Fibroblast of skin of abdomen (primary cell): ENCODE data around the gene SH3RF2.
"Not testable (repeated sequence)": the region's sequence is repeated elsewhere in the genome, so short reads cannot be mapped to it uniquely, and the experiment has no call there.

Experiments used
- DNase-seq: peaks from one replicate; pipeline ENCODE4 v3.0.0-alpha.2; 2013

SH3RF2 gene

DNA sequence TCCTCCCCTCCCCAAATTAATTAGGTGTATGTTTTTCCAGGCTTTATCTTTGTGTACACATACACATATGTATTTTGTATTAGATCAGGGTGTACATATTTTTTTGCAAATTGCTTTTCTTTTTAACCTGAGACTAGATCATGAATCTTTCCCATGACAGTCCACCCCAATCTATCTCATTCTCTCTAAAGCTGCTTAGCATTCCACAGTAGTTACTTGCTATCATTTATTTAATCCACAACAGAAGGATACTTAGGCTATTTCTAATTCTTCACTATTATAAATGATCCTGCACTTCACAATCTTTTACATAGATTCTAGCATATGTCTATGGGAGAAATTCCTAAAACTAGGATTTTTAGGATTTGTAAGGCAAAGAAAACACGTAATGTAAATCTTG is 43.9 kb downstream of the SH3RF2 start:
- peak; percentile 58 for DNase-seq

DNA sequence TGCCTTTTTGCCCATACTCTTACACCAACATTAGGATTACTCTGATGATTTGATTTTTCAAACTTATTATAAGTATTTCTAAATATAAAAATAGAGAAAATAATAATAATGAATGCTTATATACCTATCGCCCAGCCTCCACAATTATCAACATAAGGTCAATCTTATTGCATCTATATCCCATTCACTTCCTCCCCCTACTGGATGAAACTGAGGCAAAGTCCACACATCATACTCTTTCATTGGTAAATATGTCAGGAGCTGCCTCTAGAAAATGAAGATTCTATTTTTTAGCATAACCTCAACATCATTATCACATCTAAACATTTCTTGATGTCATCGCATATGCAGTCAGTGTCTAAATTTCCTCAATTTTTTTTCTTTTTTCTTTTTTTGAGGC is 44.3 kb downstream of the SH3RF2 start:
- no peak for DNase-seq

DNA sequence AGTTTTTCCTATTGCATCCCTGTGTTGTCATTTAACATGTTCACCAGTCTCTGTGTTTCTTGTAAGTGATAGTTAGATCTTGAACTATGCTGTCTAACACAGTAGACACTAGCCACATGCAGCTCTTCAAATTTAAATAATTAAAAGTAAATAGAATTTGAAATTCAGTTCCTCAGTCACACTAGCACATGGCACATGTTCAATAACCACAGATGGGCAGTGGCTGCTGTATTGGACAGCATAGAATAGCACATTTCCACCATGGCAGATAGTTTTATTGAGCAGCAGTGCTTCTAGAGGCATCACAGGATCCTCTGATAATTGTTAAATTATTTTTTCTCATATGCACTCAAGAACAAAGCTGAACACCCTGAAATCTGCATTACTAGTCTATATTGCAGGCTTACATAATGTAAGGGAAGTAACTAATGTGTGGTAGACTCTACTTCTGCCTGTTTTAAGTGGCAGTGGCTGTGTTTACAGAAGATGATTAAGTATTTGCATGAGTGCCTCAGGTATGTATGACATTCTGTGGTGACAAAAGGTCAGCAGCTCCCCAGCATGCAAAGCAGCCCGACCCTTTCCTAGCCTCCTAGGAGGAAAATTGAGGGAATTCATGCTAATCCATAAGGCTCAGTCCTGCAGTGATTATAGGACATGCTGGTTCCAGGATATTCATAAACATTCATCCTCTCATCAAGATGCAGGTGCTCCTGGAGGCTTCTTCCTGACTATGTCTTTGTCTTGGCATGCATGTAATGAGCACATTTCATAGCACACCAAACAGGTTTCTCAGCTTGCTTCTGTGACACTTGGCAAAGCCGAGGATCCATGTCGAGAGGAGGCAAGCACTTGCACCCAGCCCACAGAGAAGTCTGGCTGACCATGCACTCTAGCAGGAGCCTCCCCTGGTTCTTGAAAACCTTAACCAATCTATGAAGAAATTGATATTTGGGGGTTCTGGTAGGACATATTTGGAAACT is 45.5 kb downstream of the SH3RF2 start:
- no peak for DNase-seq

DNA sequence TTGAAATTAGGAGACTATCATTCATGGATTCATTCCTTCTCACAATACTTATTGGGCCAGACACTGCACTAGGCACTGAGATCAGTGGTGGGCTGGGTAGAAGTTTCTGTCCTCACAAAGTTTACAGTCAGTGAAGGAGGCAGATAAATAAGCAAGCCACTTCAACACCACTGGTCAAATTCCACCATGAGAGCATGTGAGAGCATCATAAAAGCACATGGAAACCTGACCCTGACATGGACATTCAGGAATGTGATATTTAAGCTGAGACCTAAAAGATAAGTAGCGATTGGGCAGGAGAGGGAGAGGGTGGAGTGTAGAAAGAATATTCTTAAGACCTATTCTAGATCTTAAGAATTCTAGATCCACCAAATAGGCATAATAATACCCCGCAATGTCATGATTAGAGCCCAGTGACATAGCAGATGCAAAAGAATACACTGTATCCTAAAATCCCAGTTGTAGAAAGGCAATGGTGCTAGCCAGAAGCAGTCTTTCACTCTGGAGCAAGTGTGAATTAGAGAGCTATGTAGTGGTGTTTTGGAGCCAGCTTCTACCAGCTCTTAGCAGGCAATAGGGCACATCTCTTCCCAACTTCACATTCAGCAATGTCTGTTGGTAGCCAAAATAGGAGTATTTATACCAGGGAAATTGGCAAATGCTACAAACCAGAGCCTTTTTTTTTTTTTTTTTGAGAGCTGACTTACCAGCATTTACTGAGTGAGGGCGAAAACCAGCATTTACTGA is 46.4 kb downstream of the SH3RF2 start:
- DNase-seq = no peak

DNA sequence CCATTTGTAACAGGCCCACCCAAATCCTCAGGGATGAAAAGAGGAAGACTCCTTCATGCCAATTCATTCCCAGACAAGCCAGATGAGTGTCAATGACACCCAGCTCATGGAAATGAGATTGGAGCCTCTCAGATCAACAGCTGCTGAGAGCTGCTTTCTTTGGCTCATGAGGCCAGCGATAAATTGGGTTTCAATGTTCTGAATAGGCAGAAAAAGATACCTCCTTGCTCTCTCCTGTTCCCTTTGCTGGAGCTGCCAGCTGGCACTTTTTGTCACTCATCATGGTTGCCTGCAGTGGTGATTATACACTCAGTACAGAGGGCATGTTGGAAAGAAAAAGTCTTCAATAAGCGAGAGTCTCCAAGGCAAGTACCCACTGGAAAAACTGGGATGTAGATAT is 47.1 kb downstream of the SH3RF2 start:
- no peak for DNase-seq

DNA sequence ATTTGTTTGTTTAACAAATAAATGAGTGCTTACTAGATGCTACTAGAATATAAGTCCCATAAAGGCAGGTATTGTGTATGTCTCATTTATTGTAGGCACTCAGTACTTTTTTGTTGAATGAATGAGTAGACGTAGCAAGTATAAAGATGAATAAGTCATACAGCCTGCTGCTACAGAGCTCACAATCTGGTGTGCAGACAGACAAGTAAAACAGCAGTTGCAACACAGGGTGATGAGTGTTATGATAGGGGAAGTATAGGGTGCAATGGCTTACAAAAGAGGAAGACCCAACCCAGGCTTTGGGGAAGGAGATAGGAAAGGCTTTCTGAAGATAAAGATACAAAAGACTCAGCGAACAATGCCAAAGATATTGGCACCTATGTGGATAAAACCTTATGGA is 47.7 kb downstream of the SH3RF2 start:
- no peak for DNase-seq

DNA sequence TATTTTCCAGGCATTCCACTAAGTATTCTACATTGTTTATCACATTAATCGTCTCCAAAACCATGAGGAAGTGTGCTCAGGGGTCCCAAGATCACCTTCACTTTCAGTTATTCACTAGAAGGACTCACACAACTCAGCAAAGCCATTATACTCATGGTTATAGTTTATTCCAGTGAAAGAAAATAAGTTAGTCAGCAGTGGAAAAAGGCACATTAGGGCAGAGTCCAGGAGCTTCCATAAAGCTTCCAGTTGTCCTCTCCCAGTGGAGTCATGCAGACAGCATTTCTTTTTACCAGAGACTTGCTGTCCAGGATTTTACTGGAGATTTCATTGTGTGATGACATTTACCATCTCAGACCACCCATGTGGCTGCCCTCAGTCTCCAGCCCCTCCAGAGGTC is 51.5 kb downstream of the SH3RF2 start:
- DNase-seq = no peak

DNA sequence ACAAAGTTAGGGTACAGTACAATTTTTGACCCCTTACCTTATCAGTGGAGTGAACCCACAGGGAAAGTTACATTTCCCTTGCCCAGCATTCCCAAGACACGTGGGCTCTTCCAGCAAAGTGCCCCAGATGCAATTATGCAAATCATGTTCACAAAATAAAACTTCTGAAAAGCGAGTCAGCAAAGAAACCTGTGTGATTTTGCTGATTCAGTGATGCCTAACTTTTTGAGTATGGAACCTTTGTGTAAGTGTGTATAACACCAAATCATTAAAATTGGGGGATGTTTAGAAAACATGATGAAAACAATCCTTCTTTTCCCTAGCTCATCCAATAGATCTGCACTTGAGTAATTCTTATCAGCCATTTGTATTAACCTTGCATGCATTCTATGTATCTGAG is 52.6 kb downstream of the SH3RF2 start:
- DNase-seq = no peak

DNA sequence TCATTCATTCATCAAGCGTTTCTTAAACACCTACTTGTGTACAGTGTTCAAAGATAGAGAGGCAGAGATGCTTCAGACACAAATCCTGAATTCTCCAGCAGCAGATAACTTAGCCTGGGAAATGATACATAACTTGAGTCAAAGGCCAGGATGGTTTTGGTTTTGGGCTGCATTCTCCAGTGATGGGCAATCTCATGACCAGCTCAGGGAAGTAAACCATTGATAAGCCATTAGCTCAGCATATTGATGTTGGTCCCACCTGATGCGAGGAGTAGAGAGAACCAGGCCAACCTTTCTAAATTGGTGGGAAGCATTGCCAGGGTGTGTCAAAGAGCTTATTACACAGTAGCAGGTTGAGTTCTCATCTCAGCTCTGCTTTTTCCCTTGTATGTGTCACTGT is 53.0 kb downstream of the SH3RF2 start:
- DNase-seq = no peak

DNA sequence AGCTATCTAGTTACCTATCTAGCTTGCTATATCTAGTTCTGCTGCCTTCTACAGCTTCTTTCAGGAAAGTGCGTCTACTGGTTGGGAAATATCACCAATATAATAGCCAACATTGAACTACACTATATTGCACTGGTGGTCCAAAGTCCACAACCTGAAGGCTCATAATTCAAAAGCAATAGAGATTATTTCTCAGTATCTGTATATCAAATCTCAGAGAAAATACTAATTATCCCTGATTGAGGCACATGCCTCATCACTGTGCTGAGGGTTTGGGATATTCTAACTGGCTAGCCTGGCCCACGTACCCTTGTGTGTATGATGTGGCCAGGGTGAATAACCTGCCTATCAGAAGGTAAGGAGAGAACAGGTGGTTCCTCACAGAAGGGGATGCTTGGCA is 53.8 kb downstream of the SH3RF2 start:
- DNase-seq = no peak

DNA sequence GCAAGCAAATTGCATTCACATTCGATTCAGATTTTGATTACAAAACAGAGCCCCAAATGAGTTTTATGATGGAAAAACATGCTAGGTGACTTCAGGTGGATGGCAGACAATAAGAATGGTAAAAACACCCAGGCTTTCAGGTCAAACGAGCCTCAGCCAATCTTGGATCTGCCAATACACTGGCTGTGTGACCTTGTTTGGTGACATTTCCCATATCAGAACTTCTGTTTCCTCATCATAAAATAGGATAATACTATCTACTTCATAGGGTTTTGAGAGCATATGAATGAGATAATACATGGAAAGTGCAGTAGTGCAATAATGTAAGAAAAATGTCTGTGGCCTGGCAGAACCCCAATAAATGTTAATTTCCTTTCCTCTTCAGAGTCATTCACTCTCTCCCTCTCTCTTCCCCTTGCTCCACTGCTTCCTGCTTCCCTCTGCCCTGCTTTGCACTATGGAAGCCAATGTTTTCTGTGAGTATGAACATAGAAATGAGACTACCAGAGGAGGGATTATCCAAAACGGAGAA is 54.7 kb downstream of the SH3RF2 start:
- peak; percentile 73 for DNase-seq

DNA sequence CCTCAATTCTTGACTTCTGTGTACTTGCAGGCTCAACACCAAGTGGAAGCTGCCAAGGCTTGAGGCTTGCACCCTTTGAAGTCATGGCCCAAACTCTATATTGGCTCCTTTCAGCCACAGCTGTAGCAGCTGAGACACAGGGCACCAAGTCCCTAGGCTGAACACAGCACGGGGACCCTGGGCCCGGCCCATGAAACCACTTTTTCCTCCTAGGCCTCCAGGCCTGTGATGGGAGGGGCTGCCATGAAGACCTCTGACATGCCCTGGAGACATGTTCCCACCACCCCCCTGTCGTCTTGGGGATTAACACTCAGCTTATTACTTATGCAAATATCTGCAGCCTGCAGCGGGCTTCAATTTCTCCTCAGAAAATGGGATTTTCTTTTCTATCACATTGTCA is 57.2 kb downstream of the SH3RF2 start:
- not testable (repeated sequence) for DNase-seq

DNA sequence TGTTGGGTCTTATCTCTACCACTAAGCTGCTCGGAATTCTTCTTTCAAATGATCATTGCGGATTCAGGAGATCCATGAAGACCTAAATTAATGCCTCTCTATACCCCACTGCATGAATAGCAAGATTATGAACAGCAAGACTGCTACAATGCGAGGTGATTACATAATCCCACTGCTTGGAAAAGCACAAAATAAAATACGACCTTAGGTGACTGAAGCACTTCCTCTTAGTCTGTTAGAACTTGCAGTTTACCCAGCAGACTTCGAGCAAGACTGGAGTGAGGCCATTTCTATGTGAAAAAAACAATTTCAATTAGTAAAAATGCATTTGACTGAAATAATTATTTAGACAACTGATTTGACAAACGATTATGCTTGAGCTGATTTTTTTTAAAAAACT is 59.8 kb downstream of the SH3RF2 start:
- no peak for DNase-seq

DNA sequence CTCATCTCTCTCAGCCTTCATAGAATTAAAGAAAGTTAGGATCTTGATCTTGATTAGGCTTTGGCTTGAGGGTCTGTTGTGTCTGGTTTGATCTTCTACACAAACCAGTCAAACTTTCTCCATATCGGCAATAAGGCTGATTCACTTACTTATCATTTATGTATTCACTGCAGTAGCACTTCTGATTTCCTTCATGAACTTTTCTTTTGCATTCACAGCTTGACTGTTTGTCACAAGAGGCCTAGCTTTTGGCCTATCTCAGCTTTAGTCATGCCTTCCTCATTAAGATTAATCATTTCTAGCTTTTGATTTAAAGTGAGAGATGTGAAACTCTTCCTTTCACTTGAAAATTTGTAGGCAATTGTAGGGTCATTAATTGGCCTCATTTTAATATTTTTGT is 62.8 kb downstream of the SH3RF2 start:
- no peak for DNase-seq

DNA sequence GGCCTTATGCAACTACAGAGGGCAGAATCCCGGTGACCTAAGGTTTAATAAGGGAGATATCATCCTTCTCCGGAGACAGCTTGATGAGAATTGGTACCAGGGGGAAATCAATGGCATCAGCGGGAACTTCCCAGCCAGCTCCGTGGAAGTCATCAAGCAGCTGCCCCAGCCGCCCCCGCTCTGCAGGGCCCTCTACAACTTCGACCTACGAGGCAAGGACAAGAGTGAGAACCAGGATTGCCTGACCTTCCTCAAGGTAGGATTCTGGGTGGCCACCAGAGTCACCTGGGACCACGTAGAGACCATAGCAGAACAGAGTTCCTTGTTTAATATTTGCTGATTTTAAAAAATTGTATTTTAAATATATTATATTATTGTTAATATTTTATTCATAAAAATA is 63.7 kb downstream of the SH3RF2 start:
- DNase-seq = no peak

DNA sequence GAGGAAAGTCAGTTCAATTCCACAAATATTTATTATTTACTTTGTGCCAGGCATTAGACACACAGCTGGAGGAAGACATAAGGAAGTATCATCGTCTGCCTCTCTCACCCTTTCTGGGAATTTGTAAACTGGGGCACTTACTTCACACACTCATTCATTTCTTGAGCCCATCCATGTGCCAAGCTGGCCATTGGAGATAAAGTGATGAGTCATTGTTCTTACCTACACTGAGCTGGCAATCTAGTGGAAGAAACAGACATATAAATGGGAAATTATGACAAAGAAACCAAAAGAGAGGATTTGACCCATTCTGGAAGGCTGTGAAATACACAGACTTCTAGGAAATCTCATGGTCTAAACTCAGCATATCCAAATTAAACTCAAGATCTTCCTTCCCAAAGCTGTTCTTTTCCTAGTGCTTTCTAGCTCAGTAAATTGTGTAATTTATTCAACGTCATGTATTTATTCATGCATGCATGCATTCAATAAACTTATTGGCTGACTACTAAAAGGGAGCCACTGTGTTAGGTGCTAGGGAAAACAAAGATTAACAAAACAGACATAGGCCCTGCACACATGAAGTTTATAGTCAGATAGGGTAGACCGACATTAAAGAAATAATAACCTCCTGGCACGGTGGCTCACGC is 65.3 kb downstream of the SH3RF2 start:
- no peak for DNase-seq

DNA sequence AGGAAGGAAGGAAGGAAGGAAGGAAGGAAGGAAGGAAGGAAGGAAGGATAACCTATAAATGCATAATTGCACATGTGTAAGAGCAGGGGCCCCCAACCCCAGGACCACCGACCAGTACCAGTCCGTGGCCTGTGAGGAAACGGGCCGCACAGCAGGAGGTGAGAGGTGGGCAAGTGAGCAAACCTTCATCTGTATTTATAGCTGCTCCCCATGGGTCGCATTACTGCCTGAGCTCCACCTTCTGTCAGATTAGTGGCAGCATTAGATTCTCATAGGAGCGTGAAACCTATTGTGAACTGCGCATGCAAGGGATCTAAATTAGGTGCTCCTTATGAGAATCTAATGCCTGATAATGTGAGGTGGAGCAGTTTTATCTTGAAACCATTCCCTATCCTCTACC is 66.1 kb downstream of the SH3RF2 start:
- DNase-seq = no peak

DNA sequence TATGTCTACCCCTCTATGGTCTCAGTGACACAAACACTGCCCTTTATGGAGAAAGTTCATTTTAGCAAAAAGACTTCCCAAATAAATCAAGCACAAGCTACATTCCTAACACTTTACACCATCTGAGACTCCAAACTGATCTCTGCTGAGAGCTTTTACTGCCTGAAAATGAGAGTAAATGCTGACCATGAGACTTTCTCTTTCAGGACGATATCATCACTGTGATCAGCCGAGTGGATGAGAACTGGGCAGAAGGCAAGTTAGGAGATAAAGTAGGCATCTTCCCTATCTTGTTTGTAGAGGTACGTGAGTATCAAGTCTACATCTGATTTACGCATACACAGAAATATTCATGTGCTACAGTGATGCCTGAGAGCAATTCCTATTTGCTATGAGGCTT is 67.5 kb downstream of the SH3RF2 start:
- no peak for DNase-seq

DNA sequence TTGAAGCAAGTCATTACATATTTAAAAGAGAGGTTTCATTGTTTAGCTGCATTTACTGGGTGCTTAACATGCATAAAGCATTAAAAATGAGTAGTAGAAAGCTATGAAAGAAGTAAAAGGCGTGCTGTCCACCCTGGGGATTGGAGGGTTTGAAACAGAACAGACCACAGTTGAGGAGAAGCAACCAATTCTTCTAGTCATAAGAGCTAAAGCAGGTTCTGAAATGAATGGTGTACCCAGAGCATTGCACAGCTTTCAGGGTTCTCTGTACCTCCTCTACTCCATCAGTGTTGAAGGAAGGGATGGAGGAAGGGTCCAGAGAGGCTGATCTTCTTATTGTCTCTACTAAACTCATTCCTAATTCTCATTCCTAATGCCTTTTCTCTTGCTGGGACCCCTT is 68.9 kb downstream of the SH3RF2 start:
- no peak for DNase-seq

DNA sequence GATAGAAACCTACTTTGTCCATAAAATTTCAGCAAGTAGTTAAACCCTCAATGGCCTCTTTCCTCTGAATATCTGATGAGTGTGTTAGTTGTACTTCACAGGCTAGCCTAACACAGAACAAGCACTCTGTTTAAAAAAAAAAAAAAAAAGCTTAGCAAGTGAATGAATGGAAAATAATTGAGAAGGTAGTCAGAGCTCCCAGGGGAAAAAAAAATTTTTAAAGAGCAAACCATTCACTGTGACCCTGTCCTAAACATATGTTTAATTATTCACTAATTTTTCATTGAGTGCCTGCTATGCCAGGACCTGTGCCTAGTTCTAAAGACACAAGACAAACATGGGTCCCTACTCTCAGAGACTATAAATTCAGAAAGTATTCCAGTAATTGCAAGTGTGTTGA is 69.3 kb downstream of the SH3RF2 start:
- no peak for DNase-seq

DNA sequence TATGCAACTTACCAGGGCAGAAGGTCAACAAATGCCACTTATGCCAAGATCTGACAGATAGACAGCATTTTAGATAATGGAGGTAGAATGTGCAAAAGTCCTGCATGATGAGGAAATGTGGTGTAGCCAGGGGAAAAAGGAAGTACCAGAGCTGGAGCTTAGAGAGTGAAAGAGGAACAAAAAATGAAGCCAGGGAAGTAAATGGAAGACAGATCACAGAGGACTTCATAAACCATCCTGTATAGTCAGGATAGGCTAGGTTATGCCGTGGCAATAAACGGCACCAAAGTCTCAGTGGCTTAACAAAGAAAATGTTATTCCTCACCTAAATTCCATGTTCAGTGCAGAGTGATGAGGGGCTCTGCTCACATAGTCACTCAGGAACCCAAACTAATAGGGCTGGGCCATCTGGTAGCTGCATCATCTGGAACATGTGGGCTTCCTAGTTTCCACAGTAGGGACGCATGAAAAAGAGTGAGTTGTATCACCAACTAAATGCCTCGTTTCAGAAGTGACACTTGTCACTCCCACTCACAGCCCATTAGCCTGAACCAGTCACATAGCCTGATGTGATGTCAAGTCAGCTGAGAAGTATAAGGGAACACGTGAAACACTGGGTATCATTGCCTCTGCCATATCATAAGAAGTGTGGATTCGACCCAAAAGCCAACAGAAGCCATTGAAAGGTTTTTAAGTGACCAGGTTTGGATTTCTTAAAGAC is 70.3 kb downstream of the SH3RF2 start:
- no peak for DNase-seq

DNA sequence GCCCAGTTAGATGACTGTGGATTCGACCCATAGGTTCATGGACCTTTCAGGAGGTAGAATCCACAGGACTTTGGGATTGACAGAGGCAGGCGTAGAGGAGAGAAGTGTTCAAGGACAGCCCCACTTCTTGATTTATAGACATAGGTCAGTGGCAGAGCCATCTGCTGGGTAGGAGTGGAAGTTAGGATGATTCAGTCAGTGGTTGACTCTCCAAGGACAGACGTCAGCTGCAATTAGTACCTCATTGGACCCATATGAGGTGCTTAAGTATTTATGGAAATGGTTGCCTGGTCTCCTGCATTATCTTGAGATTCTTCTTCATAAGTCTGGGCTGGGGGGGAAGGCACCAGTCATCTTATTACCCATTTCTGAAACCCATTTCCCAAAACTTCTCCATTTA is 70.9 kb downstream of the SH3RF2 start:
- DNase-seq = peak; percentile 41

DNA sequence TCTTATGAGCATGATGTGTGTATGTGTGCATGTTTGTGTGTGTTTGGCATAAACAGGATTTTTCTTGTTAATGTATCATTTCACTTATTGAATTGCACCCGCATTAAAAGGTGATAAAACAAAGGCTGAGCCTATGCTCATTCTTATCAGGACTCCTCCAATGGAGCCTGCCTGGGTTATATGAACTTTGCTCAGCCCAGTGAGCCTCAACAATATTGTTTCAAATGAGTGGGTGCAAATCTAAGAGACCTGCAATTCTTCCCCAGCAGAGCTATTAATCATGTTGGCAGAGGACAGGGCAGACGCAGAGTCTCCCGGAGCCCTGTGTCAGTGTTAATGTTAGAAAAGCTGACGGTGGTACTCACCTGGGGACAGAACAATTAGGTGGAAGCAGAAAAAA is 71.6 kb downstream of the SH3RF2 start:
- DNase-seq = no peak
